GM18951 (cell line): Measurements from ENCODE around the gene PRAC1.

ENCODE experiments used
- POLR2A ChIP-seq: IDR thresholded peaks from 4 replicates; pipeline ENCODE4 v1.6.1; 2011; ENCODE audit warnings: mild to moderate bottlenecking; ENCODE audit not compliant: insufficient read length, insufficient read depth; ENCODE audit errors: extremely low read depth
- in situ Hi-C: fragments of 300-500 bp; cut with MboI; formaldehyde crosslinking; loops from one replicate; pipeline ENCODE4 v1.12.0; 2022; ENCODE audit warnings: low sequenced_read_pairs, mixed read lengths, inconsistent platforms; ENCODE audit not compliant: unreplicated experiment

PRAC1 gene

DNA sequence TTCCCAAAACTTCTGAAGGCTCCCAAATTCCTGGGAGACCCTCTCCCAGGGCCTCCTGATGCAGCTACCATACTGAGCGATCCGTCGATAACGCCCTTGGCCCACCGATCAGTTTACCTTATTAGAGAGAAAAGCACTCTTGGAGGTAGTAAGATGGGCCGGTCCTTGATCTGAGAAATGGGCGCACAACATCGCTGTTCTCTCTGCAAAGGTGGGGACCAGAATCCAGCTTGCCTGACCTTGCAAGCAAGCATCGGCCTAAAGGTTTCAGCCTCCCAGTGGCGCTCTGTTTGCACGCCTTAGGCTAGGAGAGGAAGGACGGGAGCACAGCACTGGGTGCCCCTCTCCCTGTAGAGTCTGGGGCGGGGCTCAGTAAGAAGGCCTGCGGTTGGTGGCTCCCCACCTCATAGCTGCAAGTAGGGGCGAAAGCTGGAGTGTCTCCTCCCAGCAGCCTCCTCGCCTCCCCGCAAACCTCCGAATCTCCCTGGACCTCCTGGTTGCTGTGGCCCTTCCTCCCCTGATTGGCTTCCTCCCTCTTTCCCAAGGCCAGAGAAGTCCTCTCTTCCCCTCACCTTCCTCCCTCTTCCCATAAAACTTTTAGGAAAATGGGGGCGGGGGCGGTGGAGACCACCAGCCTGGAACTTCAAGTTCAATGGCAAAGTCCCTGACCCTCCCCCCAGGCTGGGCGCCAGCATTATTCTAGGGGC lies at the start of gene PRAC1:
Gene PRAC1 (minus strand): TSS at position 318 of the 707 bp plus-strand sequence. CDS start 126 bp downstream, at position 192.
- in situ Hi-C loops = loop anchor here (10.0 kb wide), 1 partner anchor 162 kb away; no protein-coding TSS in a partner anchor
- no peak for TF ChIP-seq POLR2A

DNA sequence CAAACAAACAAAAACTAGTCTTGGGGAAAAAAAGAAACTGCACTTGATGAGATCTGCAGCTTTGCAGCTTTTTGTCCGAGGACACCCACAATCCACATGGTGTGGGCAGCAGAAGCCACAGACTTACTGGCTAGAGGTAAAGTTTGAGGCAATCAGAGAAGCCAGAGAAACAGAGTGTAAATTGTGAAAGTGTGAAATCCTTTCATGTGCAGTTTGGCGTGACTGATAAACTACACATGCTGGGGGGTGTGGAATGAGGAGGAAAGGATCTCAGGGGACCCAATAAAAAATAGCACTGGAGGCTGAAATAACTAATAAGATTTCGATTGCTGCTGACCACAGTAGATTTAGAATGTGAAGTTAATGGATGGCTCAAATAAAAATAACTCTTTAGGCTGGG lies 48.6 kb upstream of the PRAC1 start:
- in situ Hi-C loops = no loop called here
- TF ChIP-seq POLR2A = no peak

DNA sequence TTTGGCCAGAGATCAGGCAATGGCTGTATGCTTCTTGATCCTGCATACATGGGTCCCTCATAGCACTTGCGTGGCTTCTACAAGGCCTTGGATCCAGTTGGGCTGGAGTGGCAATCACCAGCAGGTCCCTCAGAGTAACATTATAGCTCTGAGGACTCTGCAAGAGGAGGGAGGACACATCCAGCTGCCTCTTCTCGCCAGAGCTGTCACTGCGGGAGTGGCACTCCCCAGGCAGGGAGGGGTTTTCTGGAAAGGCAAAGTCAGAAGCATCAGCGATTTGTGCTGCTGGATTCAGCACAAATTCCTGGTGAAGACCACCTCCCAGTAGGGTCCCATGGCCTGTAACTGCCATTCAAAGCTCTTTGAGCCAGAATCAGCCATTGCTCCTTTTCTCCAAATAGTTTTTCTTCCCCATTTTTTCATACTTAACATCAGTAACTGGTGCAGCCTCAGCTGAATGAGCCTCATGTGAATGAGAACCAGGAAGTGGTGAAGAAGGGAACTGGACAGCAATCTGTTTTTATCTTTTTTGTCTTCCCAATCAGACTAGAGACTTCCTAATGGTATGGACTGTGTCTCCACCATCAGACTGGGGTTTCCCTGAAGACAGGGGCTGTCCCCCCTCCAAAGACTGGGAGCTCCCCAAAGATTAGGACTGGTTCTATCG lies 46.8 kb upstream of the PRAC1 start:
- in situ Hi-C loops = no loop called here

DNA sequence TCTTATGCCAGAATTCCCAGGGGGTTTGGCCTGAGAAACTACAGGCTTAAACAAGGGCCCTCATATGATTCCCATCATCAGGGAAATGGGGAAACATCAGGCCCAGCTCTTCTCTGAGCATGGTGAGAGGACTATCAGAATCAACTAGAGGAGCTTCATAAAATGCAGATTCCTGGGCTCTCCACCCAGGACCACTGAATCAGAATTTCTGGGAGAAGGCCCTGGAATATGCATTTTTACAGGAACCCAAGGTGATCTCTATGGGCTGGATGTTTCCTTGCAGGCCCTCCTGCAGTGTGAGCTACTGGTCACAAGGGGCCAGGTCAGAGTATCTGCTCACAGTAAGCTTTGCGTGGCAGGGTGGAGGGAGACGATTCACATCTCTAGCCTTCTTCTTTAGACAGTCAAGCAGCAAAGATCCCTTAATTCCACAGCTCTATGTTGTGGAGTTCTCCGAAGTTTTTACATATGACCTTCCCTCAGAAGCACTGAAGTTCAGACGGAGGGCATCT lies 45.0 kb upstream of the PRAC1 start:
- TF ChIP-seq POLR2A = no peak
- in situ Hi-C loops = no loop called here

More for the DNA sequence above, 46.8 kb upstream of the PRAC1 start:
- no peak for TF ChIP-seq POLR2A

DNA sequence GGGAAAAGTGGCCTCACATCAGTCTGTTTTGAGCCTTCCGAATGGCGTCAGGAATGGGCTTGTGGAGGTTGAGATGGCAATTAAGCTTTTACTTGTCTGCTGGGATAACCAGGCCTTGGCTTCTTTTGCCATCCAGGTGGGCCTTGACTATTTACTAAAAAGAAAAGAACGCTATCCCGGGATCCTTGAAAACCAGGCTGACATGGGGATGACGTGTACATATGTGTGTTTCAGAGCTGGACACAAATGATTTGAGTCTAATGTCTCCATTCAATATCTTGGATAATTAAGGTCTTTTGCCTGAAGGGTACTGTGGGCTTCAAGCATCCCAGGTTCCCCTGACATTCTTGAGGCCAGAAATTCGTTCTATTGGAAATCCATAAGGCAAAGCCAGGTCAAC lies 38.8 kb upstream of the PRAC1 start:
- in situ Hi-C loops = no loop called here
- no peak for TF ChIP-seq POLR2A

DNA sequence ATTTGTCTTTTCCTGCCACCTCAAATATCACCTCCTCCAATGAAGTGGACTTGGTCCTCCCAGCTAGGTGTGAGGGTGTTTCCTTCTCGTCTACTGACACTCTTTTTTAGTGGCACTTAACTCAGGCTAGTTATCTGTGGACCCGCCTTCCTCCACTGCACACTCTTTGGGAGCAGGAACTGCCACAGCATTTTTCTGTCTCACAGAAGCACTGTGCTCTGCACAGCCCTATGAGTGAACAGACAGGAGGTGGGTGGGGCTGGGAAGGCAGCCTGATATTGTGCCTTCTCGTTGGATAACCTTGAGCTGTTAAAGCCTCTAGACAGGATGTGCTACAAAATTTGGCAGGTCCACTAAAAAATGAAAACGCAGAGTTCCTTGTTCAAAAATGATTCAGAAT lies 38.1 kb upstream of the PRAC1 start:
- in situ Hi-C loops = no loop called here
- no peak for TF ChIP-seq POLR2A

DNA sequence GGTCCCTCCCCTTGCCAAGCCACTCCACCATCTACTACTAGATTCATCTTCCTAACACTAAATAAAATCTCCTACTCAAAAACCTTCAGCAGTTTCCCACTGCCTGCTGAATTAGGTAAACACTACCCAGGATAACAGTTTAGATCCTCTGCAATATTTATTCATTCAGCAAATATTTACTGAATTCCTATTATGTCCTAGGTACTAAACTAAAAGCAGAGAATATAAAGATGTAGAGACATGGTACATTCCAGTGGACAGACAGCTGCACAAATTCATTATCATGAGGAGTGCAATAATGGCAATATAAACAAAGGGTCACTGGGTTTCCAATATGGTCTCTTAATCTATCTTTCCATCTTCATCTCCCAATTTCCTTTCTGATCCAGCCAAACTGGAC lies 37.0 kb upstream of the PRAC1 start:
- in situ Hi-C loops = no loop called here
- TF ChIP-seq POLR2A = no peak

DNA sequence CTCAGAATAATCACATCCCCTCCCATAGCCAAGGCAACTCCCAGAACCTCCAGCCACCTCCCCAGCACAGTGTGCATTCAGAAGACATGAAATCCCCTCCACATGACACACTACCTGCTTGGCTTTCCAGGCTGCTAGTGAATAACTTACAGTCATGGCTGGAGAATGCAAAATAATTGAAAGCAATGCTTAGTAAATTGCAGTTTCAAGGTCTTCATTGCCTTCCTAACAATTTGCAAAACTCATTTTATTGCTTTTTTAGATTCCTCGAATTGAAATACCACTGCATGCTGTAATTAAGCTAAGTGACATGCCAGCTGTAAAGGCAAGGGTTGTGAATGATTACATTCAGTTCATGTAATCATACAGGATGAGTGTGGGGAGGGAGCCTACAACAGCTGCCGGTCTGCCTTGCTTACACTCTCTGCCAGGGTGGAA lies 35.2 kb upstream of the PRAC1 start:
- TF ChIP-seq POLR2A = no peak
- in situ Hi-C loops = no loop called here

DNA sequence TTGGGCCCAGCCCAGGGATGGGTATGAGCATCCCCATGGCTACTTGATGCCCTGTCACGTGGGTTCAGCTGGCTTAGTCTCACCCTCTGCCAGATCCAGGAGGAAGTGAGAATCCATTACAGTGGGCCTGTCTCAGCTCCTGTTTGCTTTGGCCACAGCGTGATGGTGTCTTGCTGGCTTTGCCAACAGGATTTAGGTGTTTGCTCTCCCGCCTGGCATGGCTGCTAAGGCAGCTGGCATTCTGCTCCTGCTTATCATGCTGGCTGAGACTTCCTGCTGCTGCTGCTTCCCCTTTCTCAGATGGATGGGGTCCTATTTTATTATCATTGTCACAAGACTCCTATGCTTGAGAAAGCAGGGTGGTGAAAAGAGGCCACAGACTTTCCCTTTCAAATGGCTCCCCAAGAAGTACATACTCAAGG lies 34.5 kb upstream of the PRAC1 start:
- no peak for TF ChIP-seq POLR2A
- in situ Hi-C loops = no loop called here

DNA sequence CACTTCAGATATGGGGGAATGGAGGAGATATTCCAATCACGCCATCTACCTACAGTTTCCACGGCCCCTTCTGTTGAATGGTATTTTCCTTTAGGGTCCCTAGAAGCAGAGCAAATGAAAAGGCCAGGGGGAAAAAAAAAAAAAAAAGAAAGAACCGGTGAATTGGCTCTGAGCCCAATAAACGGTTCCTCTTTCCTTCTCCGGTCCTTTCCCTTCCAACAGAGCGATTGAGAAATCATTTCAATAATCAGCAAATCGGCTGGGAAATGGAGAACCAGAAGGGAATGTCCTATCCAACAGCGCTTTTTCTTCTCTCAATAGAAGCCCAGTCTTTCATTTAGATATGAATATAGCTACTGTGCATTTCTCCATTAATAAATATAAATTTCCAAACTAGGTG lies 33.0 kb upstream of the PRAC1 start:
- in situ Hi-C loops = no loop called here
- TF ChIP-seq POLR2A = no peak

DNA sequence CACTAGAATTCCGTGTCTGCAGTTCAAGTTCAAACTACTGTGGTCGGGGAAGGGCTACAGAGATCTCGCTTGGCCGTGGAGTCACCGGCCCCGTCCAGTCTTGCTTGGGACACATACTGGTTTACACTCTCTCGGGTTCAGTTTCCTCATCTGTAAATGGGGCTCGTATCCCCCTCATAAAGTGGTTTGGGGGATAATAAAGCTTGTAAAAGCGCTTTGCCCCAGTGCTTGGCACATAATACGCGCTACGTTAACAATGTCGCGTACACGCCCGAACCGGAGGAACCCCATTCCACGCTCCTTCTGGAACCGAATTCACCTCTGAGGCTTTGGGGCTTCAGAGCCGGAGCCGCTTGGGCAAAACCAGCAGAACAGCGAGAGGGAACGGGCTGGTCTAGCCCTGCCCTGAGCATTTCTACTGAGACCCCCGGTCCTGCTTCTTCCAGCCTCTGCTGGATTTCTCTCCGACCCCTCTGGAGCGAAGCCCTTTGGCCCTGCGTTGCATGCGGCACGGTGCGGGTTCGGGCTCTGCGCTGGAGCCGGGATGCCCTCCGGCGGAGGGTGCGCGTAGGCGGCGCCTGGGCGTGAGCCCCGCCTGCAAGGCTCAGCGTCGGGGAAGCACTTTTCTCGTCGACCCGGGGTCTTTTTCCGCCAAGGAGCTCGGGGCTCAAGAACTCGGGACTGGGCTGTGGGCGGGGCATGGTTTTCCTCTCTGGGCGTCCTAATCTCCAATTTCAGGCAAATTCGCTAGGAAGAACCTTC lies 32.4 kb upstream of the PRAC1 start:
- in situ Hi-C loops = no loop called here
- no peak for TF ChIP-seq POLR2A

DNA sequence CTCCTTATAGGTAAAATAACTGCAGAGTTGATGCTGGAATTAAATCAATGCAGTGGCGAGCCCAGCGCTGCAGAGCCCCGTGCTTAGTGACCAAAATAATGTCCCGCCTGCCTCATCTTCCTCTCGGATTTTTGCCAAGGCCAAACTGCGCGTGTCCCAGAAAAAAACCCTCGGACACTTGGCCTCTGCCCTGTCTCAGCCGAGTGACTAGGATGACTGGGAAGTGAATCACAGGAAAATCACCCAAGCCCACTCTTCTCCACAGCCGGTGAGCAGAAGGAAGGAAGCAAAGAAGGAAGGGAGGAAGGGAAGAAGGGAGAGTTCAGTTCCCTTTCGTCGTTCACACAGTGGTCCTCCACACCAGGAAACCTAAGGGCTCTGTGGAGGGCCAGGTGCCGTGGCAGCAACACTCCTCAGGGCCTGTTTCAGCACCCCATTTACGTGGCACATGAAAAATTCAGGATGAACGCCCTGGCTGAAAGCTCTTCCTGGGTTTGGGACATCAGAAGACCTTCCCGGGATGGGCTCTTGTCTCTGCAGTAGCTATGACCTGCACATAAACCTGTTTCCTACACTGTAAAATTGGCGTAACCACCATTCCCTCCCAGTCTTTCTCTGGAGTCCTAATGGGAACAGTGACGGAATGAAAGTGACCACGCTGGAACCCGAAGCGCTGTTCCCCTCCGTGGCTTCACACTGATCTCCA lies 31.6 kb upstream of the PRAC1 start:
- in situ Hi-C loops = no loop called here
- no peak for TF ChIP-seq POLR2A
